Lower leg skin (tissue), 4 donors: ENCODE results near the gene RTN1. TPM values are rescaled to one million over a fixed set of nuclear protein-coding genes. Genes with fewer than 3 reads are reported as not detected.

Experiments used
- DNase-seq, 2 donors: peaks; one replicate each; pipeline ENCODE4 v3.0.0-alpha.2; 2019; ENCODE audit warnings: low spot score in 2 of 2
- H3K4me3 ChIP-seq: fragments of 200-600 bp; sonication (generic); 2 replicates; pipeline ENCODE4 v1.5.1; 2017; ENCODE audit warnings: mild to moderate bottlenecking, low read depth; ENCODE audit not compliant: poor library complexity, severe bottlenecking
- POLR2A ChIP-seq, 2 donors: fragments of 450-650 bp; IDR thresholded peaks; one replicate each; pipeline ENCODE4 v1.6.1; 2016 to 2017; ENCODE audit warnings: antibody characterized with exemption in 2 of 2, mild to moderate bottlenecking in 1 of 2, moderate library complexity in 1 of 2
- WGBS, 2 donors: methylation state at CpG; one replicate each; pipeline ENCODE4 v1.1.5; 2018; 5-methylcytosine and 5-hydroxymethylcytosine counted together
- intact Hi-C: fragments of 100-400 bp; cut with DNase I; formaldehyde crosslinking; loops from one replicate; pipeline ENCODE4 v1.15.0; 2023; ENCODE audit warnings: low total_unique reads
- total RNA-seq, 4 donors: library from RNA; depleted of rRNA; stranded (reverse); fragments of >200 nt; gene quantifications; one replicate each; pipeline ENCODE4 v1.1.0, GENCODE V29; 2016
- TF ChIP-seq, protein P1 (sequence below), 3 donors: fragments of 450-650 bp; IDR thresholded peaks; one replicate each; pipeline ENCODE4 v1.5.1; 2016; ENCODE audit warnings: antibody characterized with exemption in 3 of 3, mild to moderate bottlenecking in 3 of 3, moderate library complexity in 2 of 3

Gene RTN1
- total RNA-seq, 4 donors from 2014 or later, result 5.1 to 8.1 (median 5.8) TPM

DNA sequence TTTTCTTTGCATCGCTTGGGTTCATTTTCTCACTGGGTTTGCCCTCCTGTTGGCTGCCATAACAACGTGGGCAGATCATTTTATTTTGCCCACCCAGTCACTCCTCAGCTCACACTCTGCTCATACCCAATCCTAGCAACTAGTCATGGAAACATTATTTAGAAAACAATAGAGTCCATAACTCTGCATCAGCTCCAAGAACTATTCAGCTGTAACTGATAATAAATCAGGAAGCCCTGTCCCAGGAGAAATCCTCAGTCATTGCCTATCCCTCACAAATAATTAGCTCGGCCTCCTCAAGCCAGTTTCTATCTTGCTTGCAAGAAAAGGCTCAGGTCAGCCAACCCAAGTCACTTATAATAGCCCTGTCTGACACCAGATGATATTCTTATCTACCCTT is 43.2 kb downstream of the RTN1 start:
- no peak for TF ChIP-seq POLR2A (IDR thresholded peaks at IDR 0.05)
- TF ChIP-seq, protein P1, sequence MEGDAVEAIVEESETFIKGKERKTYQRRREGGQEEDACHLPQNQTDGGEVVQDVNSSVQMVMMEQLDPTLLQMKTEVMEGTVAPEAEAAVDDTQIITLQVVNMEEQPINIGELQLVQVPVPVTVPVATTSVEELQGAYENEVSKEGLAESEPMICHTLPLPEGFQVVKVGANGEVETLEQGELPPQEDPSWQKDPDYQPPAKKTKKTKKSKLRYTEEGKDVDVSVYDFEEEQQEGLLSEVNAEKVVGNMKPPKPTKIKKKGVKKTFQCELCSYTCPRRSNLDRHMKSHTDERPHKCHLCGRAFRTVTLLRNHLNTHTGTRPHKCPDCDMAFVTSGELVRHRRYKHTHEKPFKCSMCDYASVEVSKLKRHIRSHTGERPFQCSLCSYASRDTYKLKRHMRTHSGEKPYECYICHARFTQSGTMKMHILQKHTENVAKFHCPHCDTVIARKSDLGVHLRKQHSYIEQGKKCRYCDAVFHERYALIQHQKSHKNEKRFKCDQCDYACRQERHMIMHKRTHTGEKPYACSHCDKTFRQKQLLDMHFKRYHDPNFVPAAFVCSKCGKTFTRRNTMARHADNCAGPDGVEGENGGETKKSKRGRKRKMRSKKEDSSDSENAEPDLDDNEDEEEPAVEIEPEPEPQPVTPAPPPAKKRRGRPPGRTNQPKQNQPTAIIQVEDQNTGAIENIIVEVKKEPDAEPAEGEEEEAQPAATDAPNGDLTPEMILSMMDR (IDR thresholded peaks at IDR 0.05), result no peak
- intact Hi-C loops, result no loop called here
- DNase-seq, result no peak
- H3K4me3 ChIP-seq, result no peak overlapping the region
- 58 to 61% methylated on average over 3 of the region's 3 CpGs for WGBS, 2 donors

DNA sequence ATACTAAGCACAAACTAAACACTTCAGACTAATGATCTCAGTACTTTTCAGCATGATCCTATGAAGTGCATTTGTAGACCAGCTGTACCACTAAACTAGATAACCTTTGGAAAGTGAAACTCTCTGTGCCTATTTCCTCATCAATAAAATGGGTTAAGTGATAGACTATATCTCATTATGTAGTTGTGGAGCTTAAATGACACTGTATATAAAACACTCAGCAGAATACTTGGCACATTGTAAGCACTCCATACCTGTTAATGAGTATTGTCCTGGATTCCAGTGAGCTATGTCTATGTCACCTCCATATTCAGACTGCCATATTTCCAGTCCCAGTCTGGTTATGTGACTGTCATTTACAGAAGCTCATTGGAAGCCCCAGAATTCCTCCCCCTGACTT is 44.4 kb downstream of the RTN1 start:
- H3K4me3 ChIP-seq, result no peak overlapping the region
- no peak for DNase-seq
- intact Hi-C loops, result no loop called here
- TF ChIP-seq, protein P1 (IDR thresholded peaks at IDR 0.05), result no peak
- no peak for TF ChIP-seq POLR2A (IDR thresholded peaks at IDR 0.05)

DNA sequence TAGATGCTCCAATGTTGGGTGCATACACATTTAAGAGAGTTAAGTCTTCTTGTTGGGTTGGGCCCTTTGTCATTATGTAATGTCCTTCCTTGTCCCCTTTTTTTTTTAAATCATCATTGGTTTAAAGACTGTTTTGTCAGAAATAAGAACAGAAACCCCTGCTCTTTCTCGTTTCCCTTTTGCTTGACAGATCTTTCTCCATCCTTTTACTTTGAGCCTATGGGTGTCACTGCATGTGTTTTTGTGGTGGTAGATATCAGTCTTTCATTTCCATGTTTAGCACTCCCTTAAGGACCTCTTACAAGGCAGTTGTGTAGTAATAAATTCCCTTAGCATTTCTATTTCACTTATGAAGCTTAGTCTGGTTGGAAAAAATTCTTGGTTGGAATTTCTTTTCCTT is 47.4 kb downstream of the RTN1 start:
- DNase-seq, result no peak
- intact Hi-C loops, result no loop called here
- no peak for TF ChIP-seq POLR2A (IDR thresholded peaks at IDR 0.05)
- TF ChIP-seq, protein P1 (IDR thresholded peaks at IDR 0.05), result no peak
- H3K4me3 ChIP-seq, result no peak overlapping the region
- 74 to 83% methylated on average over 1 of the region's 1 CpG for WGBS, 2 donors

DNA sequence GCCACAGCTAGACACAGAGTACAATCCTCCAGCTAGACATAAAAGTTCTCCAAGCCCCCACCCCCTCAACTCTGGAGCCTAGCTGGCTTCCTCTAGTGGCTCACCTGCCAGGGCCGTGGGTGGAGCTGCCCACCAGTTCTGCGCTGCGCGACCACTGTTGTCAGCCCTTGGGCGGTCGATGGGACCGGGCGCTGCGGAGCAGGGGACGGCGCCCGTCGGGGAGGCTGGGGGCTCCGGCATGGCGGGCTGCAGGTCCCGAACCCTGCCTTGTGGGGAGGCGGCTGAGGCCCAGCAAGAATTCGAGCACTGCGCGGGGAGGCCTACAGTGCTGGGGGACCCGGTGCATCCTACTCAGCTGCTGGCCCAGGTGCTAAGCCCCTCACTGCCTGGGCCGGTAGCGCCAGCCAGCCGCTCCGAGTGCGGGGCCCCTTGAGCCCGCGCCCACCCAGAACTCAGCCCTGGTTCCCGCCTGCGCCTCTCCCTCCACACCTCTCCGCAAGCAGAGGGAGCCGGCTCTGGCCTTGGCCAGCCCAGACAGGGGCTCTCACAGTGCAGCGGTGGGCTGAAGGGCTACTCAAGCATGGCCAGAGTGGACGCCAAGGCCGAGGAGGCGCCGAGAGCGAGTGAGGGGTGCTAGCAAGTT is 51.0 kb downstream of the RTN1 start:
- no peak for DNase-seq
- TF ChIP-seq POLR2A (IDR thresholded peaks at IDR 0.05), result no peak
- TF ChIP-seq, protein P1 (IDR thresholded peaks at IDR 0.05), result no peak
- no peak overlapping the region for H3K4me3 ChIP-seq
- intact Hi-C loops, result no loop called here
- WGBS, 2 donors, result 98 to 99% methylated on average over 22 to 38 of the region's 38 CpGs

DNA sequence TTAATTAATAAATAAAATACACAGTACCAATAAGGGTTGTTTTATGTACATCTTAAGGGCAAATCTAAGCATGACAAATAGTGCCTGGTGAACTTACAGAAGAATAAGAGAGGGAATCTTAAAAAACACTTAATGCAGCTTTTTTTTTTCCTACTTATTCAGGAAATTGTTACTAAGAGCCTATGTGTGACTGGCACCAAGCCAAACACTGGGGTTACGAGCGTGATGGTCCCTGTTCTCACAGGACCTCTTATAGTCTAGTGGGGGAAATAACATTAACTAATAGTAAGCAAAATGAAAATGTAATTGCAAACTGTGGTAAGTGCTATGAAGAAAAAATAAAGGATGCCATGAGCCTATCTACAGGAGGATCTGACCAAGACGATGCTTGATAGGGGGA is 53.6 kb downstream of the RTN1 start:
- WGBS, 2 donors, result 36 to 43% methylated on average over 3 of the region's 3 CpGs
- H3K4me3 ChIP-seq, result no peak overlapping the region
- TF ChIP-seq, protein P1 (IDR thresholded peaks at IDR 0.05), result no peak
- TF ChIP-seq POLR2A (IDR thresholded peaks at IDR 0.05), result no peak
- DNase-seq, result no peak
- intact Hi-C loops, result no loop called here

DNA sequence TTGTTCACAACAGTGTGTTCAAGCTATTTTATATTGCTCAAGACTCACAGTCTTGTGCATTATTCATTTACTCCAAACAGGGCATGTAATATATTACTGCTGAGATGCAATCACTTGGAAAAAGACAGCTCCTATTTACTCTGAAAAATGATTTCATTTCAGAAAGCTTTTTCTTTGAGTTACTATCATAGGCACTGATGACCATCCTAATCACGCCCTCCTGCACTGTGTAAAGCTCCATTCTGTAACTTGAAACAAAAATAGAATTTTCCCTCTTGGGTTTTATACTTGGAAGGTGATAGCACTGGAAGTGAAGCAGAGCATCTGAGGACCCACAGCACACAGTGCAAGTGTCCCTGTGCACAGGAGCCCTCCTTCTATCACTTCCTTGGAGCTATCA is 55.6 kb downstream of the RTN1 start:
- no peak for TF ChIP-seq POLR2A (IDR thresholded peaks at IDR 0.05)
- TF ChIP-seq, protein P1 (IDR thresholded peaks at IDR 0.05), result no peak
- DNase-seq, result no peak
- WGBS, 2 donors, result 69 to 87% methylated on average over 1 of the region's 1 CpG
- intact Hi-C loops, result no loop called here
- H3K4me3 ChIP-seq, result no peak overlapping the region
